Suprapubic skin (tissue), 4 donors: ENCODE results near the gene SULT2B1.

Source experiments
- EP300 ChIP-seq: sonication (generic); formaldehyde crosslinking; IDR thresholded peaks from one replicate; pipeline ENCODE4 v1.6.1; 2017; ENCODE audit warnings: antibody characterized with exemption
- POLR2A ChIP-seq, 2 donors: fragments of 450-650 bp; IDR thresholded peaks; one replicate each; pipeline ENCODE4 v1.6.1; 2017; ENCODE audit warnings: antibody characterized with exemption in 2 of 2, mild to moderate bottlenecking in 2 of 2, moderate library complexity in 2 of 2
- POLR2AphosphoS5 ChIP-seq, 3 donors: sonication (generic); formaldehyde crosslinking; IDR thresholded peaks; one replicate each; pipeline ENCODE4 v1.6.1; 2017; ENCODE audit warnings: antibody characterized with exemption in 3 of 3
- TF ChIP-seq, protein P1 (sequence below), 2 donors: fragments of 200-600 bp in 1 of 2; fragments of 450-650 bp in 1 of 2; sonication (generic) in 1 of 2; IDR thresholded peaks; one replicate each; pipeline ENCODE4 v1.5.1; 2016 to 2019; ENCODE audit warnings: antibody characterized with exemption in 2 of 2, mild to moderate bottlenecking in 1 of 2, moderate library complexity in 1 of 2

DNA sequence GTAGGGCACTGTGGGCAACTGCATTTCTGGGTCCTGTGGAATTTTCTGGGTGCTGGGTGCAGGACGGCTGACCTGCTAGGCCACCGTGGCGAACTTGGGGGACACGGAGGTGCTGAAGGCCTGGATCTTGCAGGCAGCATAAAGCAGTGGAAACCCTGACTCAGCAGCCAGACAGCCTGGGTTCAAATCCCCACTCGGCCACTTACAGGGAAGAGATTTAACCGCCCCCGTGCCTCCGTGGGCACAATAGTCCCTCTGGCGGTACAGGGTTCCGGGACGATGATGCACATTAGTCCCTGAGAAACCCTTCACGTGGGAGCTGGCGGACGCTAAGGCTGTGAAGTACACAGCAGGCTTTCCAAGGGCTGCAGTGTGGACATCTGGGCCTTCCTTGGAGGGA lies 59.9 kb downstream of the SULT2B1 start:
- TF ChIP-seq, protein P1, sequence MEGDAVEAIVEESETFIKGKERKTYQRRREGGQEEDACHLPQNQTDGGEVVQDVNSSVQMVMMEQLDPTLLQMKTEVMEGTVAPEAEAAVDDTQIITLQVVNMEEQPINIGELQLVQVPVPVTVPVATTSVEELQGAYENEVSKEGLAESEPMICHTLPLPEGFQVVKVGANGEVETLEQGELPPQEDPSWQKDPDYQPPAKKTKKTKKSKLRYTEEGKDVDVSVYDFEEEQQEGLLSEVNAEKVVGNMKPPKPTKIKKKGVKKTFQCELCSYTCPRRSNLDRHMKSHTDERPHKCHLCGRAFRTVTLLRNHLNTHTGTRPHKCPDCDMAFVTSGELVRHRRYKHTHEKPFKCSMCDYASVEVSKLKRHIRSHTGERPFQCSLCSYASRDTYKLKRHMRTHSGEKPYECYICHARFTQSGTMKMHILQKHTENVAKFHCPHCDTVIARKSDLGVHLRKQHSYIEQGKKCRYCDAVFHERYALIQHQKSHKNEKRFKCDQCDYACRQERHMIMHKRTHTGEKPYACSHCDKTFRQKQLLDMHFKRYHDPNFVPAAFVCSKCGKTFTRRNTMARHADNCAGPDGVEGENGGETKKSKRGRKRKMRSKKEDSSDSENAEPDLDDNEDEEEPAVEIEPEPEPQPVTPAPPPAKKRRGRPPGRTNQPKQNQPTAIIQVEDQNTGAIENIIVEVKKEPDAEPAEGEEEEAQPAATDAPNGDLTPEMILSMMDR (IDR thresholded peaks at IDR 0.05): no peak
- TF ChIP-seq POLR2AphosphoS5 (IDR thresholded peaks at IDR 0.05) (no peak), POLR2A (IDR thresholded peaks at IDR 0.05) (no peak), EP300 (no peak)
